Astrocyte of the spinal cord (primary cell): ENCODE measurements around the gene PPP1R3D.
"Not testable (repeated sequence)": the region's sequence is repeated elsewhere in the genome, so short reads cannot be mapped to it uniquely, and the experiment has no call there.

Experiments
- DNase-seq: peaks from one replicate; pipeline ENCODE4 v3.0.0; 2011; ENCODE audit warnings: low read depth, low spot score
- H3K4me3 ChIP-seq: 2 replicates; pipeline ENCODE4 v1.5.1; 2011; ENCODE audit warnings: low read depth, mild to moderate bottlenecking, low read length, moderate library complexity
- CTCF ChIP-seq: IDR thresholded peaks from 2 replicates; pipeline ENCODE4 v1.5.1; 2012; ENCODE audit warnings: low read depth, mild to moderate bottlenecking, low read length, inconsistent platforms
- in situ Hi-C: cut with HindIII; loops from 2 replicates; pipeline ENCODE4 v1.10.0; 2017; ENCODE audit warnings: low sequenced_read_pairs

The PPP1R3D gene

GRCh38 chr20:59962155-59962554 lies 22.1 kb upstream of the PPP1R3D start:
- H3K4me3 ChIP-seq: no peak overlapping the region
- in situ Hi-C loops: no loop called here
- no peak for DNase-seq
- no peak for TF ChIP-seq CTCF

- in situ Hi-C loops: no loop called here
- TF ChIP-seq CTCF: no peak
- no peak for DNase-seq
- H3K4me3 ChIP-seq: no peak overlapping the region
Measured at GRCh38 chr20:59961423-59961822, 21.3 kb upstream of the PPP1R3D start.

GRCh38 chr20:59958626-59959025 lies 18.5 kb upstream of the PPP1R3D start:
- in situ Hi-C loops: no loop called here
- DNase-seq: no peak
- TF ChIP-seq CTCF: no peak
- no peak overlapping the region for H3K4me3 ChIP-seq

GRCh38 chr20:59958123-59958522 lies 18.0 kb upstream of the PPP1R3D start, which contains the start of gene CDH26:
Gene CDH26, plus strand, starts transcription at chr20:59958423. Its CDS starts 304 bp downstream, at chr20:59958727.
- TF ChIP-seq CTCF: no peak
- H3K4me3 ChIP-seq: no peak within 1 kb of the TSS
- in situ Hi-C loops: no loop called here
- no peak for DNase-seq

GRCh38 chr20:59957568-59957967 lies 17.5 kb upstream of the PPP1R3D start:
- DNase-seq, H3K4me3 ChIP-seq, in situ Hi-C loops: not testable (repeated sequence)

- no peak overlapping the region for H3K4me3 ChIP-seq
- DNase-seq: no peak
- TF ChIP-seq CTCF: peak; percentile 30
- in situ Hi-C loops: no loop called here
Measured at GRCh38 chr20:59955131-59955796, 15.2 kb upstream of the PPP1R3D start.

- TF ChIP-seq CTCF: no peak
- no peak for DNase-seq
Measured at GRCh38 chr20:59954718-59955117, 14.6 kb upstream of the PPP1R3D start.

More at GRCh38 chr20:59954718-59955117, 14.6 kb upstream of the PPP1R3D start:
- no peak overlapping the region for H3K4me3 ChIP-seq
- in situ Hi-C loops: no loop called here
